Lower leg skin (tissue), 4 donors: ENCODE results near the gene RBMY1J. TPM values are rescaled to one million over a fixed set of nuclear protein-coding genes. Genes with fewer than 3 reads are reported as not detected.
"Not testable (repeated sequence)": the region's sequence is repeated elsewhere in the genome, so short reads cannot be mapped to it uniquely, and the experiment has no call there.

Source experiments
- DNase-seq, 2 donors: peaks; one replicate each; pipeline ENCODE4 v3.0.0-alpha.2; 2019; ENCODE audit warnings: low spot score in 2 of 2
- H3K4me3 ChIP-seq: fragments of 200-600 bp; sonication (generic); 2 replicates; pipeline ENCODE4 v1.5.1; 2017; ENCODE audit warnings: mild to moderate bottlenecking, low read depth; ENCODE audit not compliant: poor library complexity, severe bottlenecking
- POLR2A ChIP-seq, 2 donors: fragments of 450-650 bp; IDR thresholded peaks; one replicate each; pipeline ENCODE4 v1.6.1; 2016 to 2017; ENCODE audit warnings: antibody characterized with exemption in 2 of 2, mild to moderate bottlenecking in 1 of 2, moderate library complexity in 1 of 2
- WGBS, 2 donors: methylation state at CpG; one replicate each; pipeline ENCODE4 v1.1.5; 2018; 5-methylcytosine and 5-hydroxymethylcytosine counted together
- intact Hi-C: fragments of 100-400 bp; cut with DNase I; formaldehyde crosslinking; loops from one replicate; pipeline ENCODE4 v1.15.0; 2023; ENCODE audit warnings: low total_unique reads
- total RNA-seq, 4 donors: library from RNA; depleted of rRNA; stranded (reverse); fragments of >200 nt; gene quantifications; one replicate each; pipeline ENCODE4 v1.1.0, GENCODE V29; 2016
- TF ChIP-seq, protein P1 (sequence below), 3 donors: fragments of 450-650 bp; IDR thresholded peaks; one replicate each; pipeline ENCODE4 v1.5.1; 2016; ENCODE audit warnings: antibody characterized with exemption in 3 of 3, mild to moderate bottlenecking in 3 of 3, moderate library complexity in 2 of 3

The RBMY1J gene
- total RNA-seq, result not detected

DNA sequence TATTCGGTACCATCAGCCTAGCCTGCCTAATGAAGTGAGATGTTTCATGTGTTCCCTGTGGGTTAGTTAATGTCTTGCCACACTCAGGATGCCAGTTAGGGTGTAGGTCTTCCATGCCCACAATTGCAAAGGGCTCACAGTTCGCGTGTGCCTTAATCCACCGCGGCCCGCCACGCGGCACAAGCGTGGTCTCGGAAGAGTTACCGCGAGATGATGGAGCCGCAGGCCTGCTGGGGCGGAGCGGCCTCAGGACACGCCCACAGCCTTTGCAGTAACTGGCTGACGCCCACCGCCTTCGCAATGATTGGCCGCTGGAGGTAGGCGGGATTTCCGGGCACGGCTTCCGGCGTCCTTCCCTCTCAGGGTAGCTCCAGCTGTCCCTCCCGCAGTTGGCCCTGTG is at the start of gene RBMY1J:
Gene RBMY1J (plus strand): TSS at position 301 of the 400 bp plus-strand sequence. CDS start 2,038 bp downstream, outside the sequence.
- no CpG with 5 or more reads among the region's 26 CpGs for WGBS, 2 donors
- intact Hi-C loops, result not testable (repeated sequence)

GRCh38 chrY:22367416-22367815 is 35.8 kb upstream of the RBMY1J start:
- DNase-seq, result no peak
- intact Hi-C loops, result no loop called here
- TF ChIP-seq, protein P1, sequence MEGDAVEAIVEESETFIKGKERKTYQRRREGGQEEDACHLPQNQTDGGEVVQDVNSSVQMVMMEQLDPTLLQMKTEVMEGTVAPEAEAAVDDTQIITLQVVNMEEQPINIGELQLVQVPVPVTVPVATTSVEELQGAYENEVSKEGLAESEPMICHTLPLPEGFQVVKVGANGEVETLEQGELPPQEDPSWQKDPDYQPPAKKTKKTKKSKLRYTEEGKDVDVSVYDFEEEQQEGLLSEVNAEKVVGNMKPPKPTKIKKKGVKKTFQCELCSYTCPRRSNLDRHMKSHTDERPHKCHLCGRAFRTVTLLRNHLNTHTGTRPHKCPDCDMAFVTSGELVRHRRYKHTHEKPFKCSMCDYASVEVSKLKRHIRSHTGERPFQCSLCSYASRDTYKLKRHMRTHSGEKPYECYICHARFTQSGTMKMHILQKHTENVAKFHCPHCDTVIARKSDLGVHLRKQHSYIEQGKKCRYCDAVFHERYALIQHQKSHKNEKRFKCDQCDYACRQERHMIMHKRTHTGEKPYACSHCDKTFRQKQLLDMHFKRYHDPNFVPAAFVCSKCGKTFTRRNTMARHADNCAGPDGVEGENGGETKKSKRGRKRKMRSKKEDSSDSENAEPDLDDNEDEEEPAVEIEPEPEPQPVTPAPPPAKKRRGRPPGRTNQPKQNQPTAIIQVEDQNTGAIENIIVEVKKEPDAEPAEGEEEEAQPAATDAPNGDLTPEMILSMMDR (IDR thresholded peaks at IDR 0.05), result no peak
- no peak for TF ChIP-seq POLR2A (IDR thresholded peaks at IDR 0.05)
- no peak overlapping the region for H3K4me3 ChIP-seq
- 86% methylated on average over 8 of the region's 14 CpGs; no CpG with 5 or more reads in 1 of the 2 donors for WGBS, 2 donors

More for the DNA sequence above, at the start of gene RBMY1J:
- DNase-seq, H3K4me3 ChIP-seq: not testable (repeated sequence)

- H3K4me3 ChIP-seq, result no peak overlapping the region
- intact Hi-C loops, result no loop called here
- no peak for TF ChIP-seq POLR2A (IDR thresholded peaks at IDR 0.05)
- TF ChIP-seq, protein P1 (IDR thresholded peaks at IDR 0.05), result no peak
- no peak for DNase-seq
Measured at GRCh38 chrY:22370623-22371022, 32.6 kb upstream of the RBMY1J start.

DNA sequence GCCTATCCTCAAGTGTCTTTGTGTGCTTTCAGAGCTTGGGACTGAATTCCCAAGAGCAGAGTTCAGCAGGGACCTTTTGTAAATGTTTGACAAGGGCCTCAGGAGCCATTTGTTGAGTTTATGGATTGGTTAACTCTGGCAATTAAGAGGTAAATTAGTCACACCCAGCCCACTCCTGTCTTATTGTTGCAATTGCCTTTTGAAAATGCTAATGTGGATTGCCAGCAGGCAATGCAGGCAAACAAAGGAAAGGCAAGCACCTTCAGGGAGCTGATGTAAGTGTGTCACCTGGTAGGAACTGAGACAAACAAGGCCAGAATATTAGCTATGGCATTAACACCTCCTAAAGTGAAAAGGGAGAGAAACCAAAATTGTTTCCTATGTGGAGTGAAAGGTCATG is 29.7 kb upstream of the RBMY1J start:
- no peak for TF ChIP-seq POLR2A (IDR thresholded peaks at IDR 0.05)
- TF ChIP-seq, protein P1 (IDR thresholded peaks at IDR 0.05), result no peak
- intact Hi-C loops, result no loop called here
- no peak overlapping the region for H3K4me3 ChIP-seq
- no peak for DNase-seq

GRCh38 chrY:22444718-22445396 is 41.6 kb downstream of the RBMY1J start:
- H3K4me3 ChIP-seq, DNase-seq, intact Hi-C loops: not testable (repeated sequence)
- WGBS, 2 donors, result no CpG with 5 or more reads among the region's 8 CpGs

DNA sequence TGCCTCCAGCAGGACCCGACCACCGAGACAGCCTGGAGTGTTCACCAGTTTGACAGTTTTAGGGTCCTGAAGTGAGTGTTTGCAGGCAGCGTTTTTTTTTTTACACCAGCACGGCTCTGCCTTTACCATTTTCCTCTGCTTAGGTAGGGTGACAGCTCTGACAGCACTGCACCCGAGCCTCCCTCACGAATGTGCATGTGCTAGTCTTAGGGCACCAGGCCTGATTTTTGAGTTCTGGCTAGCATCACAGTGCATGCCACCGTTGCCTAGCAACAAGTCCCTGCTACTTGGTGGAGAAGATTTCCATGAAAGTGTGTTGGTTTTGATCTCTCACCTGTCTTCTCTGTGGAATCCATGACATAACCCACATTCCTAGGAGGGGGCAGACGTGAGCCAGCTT is 52.3 kb downstream of the RBMY1J start:
- WGBS, 2 donors, result no CpG with 5 or more reads among the region's 8 CpGs
- DNase-seq, intact Hi-C loops, H3K4me3 ChIP-seq: not testable (repeated sequence)

DNA sequence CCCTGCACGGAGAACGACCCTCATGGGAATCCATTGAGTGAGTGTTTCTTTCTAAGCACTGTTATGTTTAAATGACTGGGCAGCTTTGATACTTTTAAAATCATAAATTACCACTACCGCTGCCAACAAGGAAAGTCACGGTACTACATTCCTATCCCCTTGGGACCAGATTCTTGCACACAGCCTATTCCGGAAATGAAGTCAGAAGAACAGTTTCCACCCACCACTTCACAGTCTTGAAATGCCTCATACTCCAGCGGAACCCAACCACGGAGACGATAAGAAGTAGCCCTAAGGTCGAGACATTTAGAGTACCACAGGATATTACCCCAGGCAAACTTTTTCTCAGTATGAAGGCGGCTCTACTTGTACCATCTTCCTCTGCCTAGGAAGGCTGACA is 58.8 kb downstream of the RBMY1J start:
- intact Hi-C loops, H3K4me3 ChIP-seq, DNase-seq: not testable (repeated sequence)
- no CpG with 5 or more reads among the region's 10 CpGs for WGBS, 2 donors

Other genes with a start within 250 kb of the RBMY1J start
- not detected for gene RBMY1F, start 220.5 kb upstream of the RBMY1J start, total RNA-seq